Osteocyte (in vitro differentiated cells): Measurements from ENCODE around the gene TMEM161B. TPM values are rescaled to one million over a fixed set of nuclear protein-coding genes. Genes with fewer than 3 reads are reported as not detected.
"Not testable (repeated sequence)": the region's sequence is repeated elsewhere in the genome, so short reads cannot be mapped to it uniquely, and the experiment has no call there.

Source experiments
- DNase-seq: peaks from one replicate; pipeline ENCODE4 v3.0.0; 2021; ENCODE audit warnings: mixed read lengths; ENCODE audit not compliant: unreplicated experiment; ENCODE audit errors: extremely low spot score
- H3K27ac Mint-ChIP-seq: one replicate; pipeline ENCODE4 v1.8.0; 2021; ENCODE audit warnings: mild to moderate bottlenecking, mixed read lengths; ENCODE audit not compliant: unreplicated experiment
- H3K27me3 Mint-ChIP-seq: one replicate; pipeline ENCODE4 v1.8.0; 2021; ENCODE audit warnings: mixed read lengths; ENCODE audit not compliant: unreplicated experiment
- H3K36me3 Mint-ChIP-seq: one replicate; pipeline ENCODE4 v1.8.0; 2021; ENCODE audit warnings: mixed read lengths; ENCODE audit not compliant: unreplicated experiment
- H3K4me1 Mint-ChIP-seq: one replicate; pipeline ENCODE4 v1.8.0; 2021; ENCODE audit warnings: mixed read lengths; ENCODE audit not compliant: unreplicated experiment
- H3K4me3 Mint-ChIP-seq: one replicate; pipeline ENCODE4 v1.8.0; 2021; ENCODE audit warnings: mild to moderate bottlenecking, moderate library complexity, mixed read lengths; ENCODE audit not compliant: unreplicated experiment
- H3K9me3 Mint-ChIP-seq: one replicate; pipeline ENCODE4 v1.8.0; 2021; ENCODE audit warnings: mixed read lengths; ENCODE audit not compliant: unreplicated experiment
- total RNA-seq: library from RNA; stranded (reverse); gene quantifications from 2 replicates; pipeline ENCODE4 v1.2.1, GENCODE V29; 2021
- TF ChIP-seq, protein P1 (sequence below): fragments of 200-600 bp; sonication (generic); IDR thresholded peaks from 2 replicates; pipeline ENCODE4 v1.5.0; 2021; ENCODE audit warnings: antibody characterized with exemption, mild to moderate bottlenecking, moderate library complexity

TMEM161B gene
- total RNA-seq, 1 donor from 2014 or later, result 11.3 TPM

DNA sequence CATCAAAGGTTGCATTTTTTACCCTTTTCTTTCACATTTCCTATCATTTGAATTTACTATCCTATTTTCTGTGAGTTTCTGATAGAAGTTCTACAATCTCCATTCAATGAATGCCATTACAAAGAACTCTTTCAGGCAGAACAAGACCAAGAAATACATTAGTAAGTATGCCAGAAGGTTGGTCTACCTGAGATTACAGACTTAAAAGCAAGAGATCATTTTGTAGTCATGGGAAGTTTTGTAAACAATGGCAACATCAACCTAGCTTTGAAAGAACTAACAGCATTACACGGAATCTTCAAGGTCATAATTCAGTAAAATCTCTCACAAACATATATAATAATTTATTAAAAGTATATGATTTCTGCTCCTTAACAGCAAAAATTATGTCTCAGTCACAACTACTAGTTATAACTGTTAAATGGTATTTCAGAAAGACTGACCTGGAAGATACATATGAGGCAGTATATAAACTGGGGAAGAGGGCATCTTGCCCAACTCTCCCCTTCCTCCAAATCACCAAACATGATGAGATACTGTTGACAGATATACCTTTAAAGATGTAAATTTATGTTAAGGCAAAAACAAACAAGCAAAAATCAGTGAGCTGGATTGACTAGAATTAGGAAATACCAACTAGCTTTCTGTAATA lies 23.3 kb downstream of the TMEM161B start:
- Mint-ChIP-seq H3K27me3 (no peaks in the 10 kb centered on the region), H3K4me3 (no peak overlapping the region), H3K4me1 (peaks cover 5% of the 10 kb centered on the region), H3K36me3 (no peaks in the 10 kb centered on the region), H3K27ac (no peak overlapping the region), H3K9me3 (no peaks in the 10 kb centered on the region)
- no peak for DNase-seq
- TF ChIP-seq, protein P1, sequence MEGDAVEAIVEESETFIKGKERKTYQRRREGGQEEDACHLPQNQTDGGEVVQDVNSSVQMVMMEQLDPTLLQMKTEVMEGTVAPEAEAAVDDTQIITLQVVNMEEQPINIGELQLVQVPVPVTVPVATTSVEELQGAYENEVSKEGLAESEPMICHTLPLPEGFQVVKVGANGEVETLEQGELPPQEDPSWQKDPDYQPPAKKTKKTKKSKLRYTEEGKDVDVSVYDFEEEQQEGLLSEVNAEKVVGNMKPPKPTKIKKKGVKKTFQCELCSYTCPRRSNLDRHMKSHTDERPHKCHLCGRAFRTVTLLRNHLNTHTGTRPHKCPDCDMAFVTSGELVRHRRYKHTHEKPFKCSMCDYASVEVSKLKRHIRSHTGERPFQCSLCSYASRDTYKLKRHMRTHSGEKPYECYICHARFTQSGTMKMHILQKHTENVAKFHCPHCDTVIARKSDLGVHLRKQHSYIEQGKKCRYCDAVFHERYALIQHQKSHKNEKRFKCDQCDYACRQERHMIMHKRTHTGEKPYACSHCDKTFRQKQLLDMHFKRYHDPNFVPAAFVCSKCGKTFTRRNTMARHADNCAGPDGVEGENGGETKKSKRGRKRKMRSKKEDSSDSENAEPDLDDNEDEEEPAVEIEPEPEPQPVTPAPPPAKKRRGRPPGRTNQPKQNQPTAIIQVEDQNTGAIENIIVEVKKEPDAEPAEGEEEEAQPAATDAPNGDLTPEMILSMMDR, result no peak

DNA sequence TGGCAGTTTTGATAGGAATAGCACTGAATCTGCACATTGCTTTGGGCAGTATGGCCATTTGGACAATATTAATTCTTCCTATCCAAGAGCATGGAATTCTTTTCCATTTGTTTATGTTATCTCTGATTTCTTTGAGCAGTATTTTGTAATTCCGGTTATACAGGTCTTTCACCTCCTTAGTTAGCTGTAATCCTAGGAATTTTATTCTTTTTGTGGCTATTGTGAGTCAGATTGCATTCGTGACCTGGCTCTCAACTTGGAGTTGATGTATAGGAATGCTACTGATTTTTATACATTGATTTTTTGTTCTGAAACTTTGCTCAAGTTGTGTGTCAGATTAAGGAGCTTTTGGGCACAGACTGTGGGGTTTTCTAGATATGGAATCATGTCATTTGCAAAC lies 24.0 kb downstream of the TMEM161B start:
- TF ChIP-seq, protein P1, result no peak
- H3K9me3 Mint-ChIP-seq, result no peaks in the 10 kb centered on the region
- DNase-seq, result no peak
- H3K36me3 Mint-ChIP-seq, result no peaks in the 10 kb centered on the region
- H3K27me3 Mint-ChIP-seq, result no peaks in the 10 kb centered on the region
- no peak overlapping the region for H3K4me3 Mint-ChIP-seq
- H3K27ac Mint-ChIP-seq, result no peak overlapping the region
- H3K4me1 Mint-ChIP-seq, result peaks cover 5% of the 10 kb centered on the region

DNA sequence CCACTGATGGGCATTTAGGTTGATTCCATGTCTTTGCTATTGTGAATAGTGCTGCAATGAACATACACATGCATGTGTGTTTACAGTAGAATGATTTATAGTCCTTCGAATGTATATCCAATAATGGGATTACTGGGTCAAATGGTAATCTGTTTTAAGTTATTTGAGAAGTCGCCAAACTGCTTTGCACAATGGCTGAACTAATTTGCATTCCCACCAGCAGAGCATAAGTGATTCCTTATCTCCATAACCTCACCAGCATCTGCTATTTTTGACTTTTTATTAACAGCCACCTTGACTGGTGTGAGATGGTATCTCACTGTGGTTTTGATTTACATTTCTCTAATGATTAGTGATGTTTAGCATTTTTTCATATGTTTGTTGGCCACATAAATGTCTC lies 25.2 kb downstream of the TMEM161B start:
- not testable (repeated sequence) for H3K27ac Mint-ChIP-seq, H3K4me3 Mint-ChIP-seq, DNase-seq, H3K36me3 Mint-ChIP-seq, H3K27me3 Mint-ChIP-seq, H3K9me3 Mint-ChIP-seq, H3K4me1 Mint-ChIP-seq

DNA sequence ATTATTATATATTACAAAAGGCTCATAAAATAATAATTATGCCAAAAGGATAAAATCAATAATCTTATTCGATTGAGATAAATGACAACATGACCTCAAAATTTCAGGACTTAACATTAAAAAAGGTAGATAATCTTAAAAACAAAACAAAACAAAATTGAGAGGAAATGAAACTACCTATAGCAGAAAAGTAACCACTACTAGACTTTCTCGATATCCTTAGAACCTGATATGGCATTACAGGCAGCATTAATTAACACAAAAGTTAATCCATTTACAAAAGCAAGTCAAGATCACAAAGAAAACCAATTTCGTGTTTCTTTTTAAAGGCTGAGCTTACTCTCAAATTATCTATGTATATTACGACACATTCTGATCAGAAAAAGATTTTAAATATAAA lies 29.9 kb downstream of the TMEM161B start:
- H3K36me3 Mint-ChIP-seq, result peaks cover 12% of the 10 kb centered on the region
- TF ChIP-seq, protein P1, result no peak
- no peaks in the 10 kb centered on the region for H3K4me1 Mint-ChIP-seq
- H3K4me3 Mint-ChIP-seq, result no peak overlapping the region
- no peaks in the 10 kb centered on the region for H3K9me3 Mint-ChIP-seq
- H3K27ac Mint-ChIP-seq, result no peak overlapping the region
- no peak for DNase-seq
- H3K27me3 Mint-ChIP-seq, result no peaks in the 10 kb centered on the region

DNA sequence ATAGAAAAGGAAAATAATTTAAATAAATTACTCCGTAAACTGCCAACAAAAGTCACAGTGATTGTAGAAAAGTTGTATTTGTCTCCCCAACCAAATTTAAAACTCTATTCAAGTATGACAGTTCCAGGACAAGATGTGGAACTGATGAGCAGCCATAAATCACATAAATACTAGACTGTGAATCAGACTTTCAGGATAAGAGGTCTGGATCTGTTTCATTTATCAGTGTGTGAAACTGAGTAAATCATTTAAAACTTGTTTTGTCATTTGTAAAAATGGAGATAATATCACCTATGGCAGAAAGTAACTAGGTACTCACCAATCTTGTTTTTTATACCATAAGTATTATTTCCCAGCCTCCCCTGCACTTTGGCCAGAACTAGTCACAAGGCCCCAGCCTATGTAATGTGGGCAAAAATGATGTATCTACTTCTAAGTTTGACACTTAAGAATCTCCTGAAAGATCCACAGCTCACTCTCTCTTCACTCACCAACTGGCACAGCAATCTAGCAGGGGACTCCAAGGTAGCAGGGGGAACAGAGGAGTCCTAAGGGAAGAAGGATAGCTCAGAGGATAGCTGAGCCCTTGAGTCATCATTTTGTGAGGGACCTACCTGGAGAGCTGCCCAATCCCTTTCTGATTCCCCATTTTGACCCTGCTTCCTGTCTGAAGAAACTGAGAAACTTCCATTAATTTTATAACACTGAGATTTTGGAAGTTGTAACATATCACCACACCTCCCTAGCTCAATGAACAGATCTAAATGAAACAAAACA lies 31.6 kb downstream of the TMEM161B start:
- H3K27me3 Mint-ChIP-seq, result no peaks in the 10 kb centered on the region
- DNase-seq, result no peak
- H3K36me3 Mint-ChIP-seq, result peaks cover 14% of the 10 kb centered on the region
- no peaks in the 10 kb centered on the region for H3K9me3 Mint-ChIP-seq
- TF ChIP-seq, protein P1, result no peak
- no peaks in the 10 kb centered on the region for H3K4me1 Mint-ChIP-seq
- H3K27ac Mint-ChIP-seq, result no peak overlapping the region
- H3K4me3 Mint-ChIP-seq, result no peak overlapping the region
